H1 (cell line): ENCODE measurements around the gene KISS1.

Experiments used
- EP300 ChIP-seq, 2 experiments: IDR thresholded peaks; 1 replicate in 1 of 2; 2 replicates in 1 of 2; pipeline ENCODE4 v1.6.1; 2011 to 2012; ENCODE audit warnings: low read depth in 2 of 2, low read length in 2 of 2, mild to moderate bottlenecking in 2 of 2, borderline replicate concordance in 1 of 2, inconsistent platforms in 1 of 2, moderate library complexity in 1 of 2
- POLR2A ChIP-seq, 2 experiments: IDR thresholded peaks; 1 replicate in 1 of 2; 2 replicates in 1 of 2; pipeline ENCODE4 v1.6.1; 2011; ENCODE audit warnings: low read depth in 2 of 2, low read length in 2 of 2, mild to moderate bottlenecking in 2 of 2; ENCODE audit errors: control extremely low read depth in 1 of 2
- POLR2AphosphoS5 ChIP-seq: IDR thresholded peaks from 2 replicates; pipeline ENCODE4 v1.6.1; 2011; ENCODE audit warnings: low read depth, low read length
- SP2 ChIP-seq: IDR thresholded peaks from 2 replicates; pipeline ENCODE4 v1.6.1; 2012; ENCODE audit warnings: mild to moderate bottlenecking, low read length, inconsistent platforms
- TF ChIP-seq, protein P1 (sequence below), 3 experiments: IDR thresholded peaks; 1 replicate in 2 of 3; 2 replicates in 1 of 3; pipeline versions ENCODE4 v1.5.1 to v1.6.1; 2011; ENCODE audit warnings: low read length in 3 of 3, mild to moderate bottlenecking in 3 of 3, inconsistent platforms in 2 of 3, low read depth in 1 of 3, moderate library complexity in 1 of 3; ENCODE audit not compliant: insufficient read depth in 1 of 3; ENCODE audit errors: control extremely low read depth in 1 of 3

DNA sequence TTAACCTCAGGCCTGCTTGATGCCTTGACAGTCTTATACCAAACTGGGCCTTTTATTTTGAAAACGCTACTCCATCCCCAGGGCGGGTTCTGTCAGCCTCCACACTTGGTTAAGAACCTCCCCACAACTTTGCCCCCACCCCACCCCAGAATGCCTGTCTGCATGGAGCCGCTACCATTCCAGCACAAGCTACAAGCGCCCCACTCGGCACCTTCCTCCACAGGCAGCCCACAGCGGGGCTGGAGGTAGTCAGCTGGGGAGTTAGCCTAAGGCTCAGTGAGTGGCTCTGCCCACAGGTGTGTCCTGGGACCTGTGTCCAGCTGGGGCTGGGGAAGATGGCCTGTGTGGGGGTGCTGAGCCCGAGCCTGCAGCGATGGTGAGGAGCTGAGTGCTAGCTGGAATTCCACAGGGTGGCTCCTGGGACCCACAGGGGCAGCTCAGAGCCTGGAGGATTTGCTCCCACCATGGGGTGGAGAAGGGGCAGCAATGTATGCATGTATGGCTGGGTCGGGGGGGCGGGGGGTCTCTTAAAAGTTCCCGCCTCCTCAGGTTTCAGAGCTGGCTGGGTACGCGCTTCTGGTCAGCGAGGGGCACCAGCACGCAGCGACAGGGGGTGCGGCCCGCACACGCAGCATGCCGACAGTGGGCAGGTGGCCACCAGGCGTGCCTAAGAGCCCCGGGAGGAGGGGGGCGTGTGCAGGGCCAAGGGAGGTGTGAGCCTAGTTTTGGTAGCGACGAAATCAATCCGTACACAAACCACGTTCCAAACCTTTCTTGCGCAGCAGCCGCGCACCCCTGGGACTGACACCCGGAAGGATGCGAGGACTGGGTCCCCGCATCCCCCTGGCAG is 45.4 kb downstream of the KISS1 start:
- no peak for TF ChIP-seq EP300 (IDR thresholded peaks at IDR 0.05; ENCODE audit: borderline replicate concordance in 1 of 2, low read depth in 2 of 2, low read length in 2 of 2)
- no peak for TF ChIP-seq POLR2A (IDR thresholded peaks at IDR 0.05; ENCODE audit: control extremely low read depth in 1 of 2, low read depth in 2 of 2, low read length in 2 of 2)
- no peak for TF ChIP-seq POLR2AphosphoS5
- TF ChIP-seq, protein P1, sequence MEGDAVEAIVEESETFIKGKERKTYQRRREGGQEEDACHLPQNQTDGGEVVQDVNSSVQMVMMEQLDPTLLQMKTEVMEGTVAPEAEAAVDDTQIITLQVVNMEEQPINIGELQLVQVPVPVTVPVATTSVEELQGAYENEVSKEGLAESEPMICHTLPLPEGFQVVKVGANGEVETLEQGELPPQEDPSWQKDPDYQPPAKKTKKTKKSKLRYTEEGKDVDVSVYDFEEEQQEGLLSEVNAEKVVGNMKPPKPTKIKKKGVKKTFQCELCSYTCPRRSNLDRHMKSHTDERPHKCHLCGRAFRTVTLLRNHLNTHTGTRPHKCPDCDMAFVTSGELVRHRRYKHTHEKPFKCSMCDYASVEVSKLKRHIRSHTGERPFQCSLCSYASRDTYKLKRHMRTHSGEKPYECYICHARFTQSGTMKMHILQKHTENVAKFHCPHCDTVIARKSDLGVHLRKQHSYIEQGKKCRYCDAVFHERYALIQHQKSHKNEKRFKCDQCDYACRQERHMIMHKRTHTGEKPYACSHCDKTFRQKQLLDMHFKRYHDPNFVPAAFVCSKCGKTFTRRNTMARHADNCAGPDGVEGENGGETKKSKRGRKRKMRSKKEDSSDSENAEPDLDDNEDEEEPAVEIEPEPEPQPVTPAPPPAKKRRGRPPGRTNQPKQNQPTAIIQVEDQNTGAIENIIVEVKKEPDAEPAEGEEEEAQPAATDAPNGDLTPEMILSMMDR (IDR thresholded peaks at IDR 0.05; ENCODE audit: control extremely low read depth in 1 of 3, insufficient read depth in 1 of 3, low read depth in 1 of 3, low read length in 3 of 3) = no peak
- no peak for TF ChIP-seq SP2
